GM19193 (cell line): ENCODE results near the gene ROPN1L.

Experiments
- POLR2A ChIP-seq: IDR thresholded peaks from 4 replicates; pipeline ENCODE4 v1.6.1; 2011; ENCODE audit not compliant: insufficient read depth, insufficient read length; ENCODE audit errors: extremely low read depth

ROPN1L gene

DNA sequence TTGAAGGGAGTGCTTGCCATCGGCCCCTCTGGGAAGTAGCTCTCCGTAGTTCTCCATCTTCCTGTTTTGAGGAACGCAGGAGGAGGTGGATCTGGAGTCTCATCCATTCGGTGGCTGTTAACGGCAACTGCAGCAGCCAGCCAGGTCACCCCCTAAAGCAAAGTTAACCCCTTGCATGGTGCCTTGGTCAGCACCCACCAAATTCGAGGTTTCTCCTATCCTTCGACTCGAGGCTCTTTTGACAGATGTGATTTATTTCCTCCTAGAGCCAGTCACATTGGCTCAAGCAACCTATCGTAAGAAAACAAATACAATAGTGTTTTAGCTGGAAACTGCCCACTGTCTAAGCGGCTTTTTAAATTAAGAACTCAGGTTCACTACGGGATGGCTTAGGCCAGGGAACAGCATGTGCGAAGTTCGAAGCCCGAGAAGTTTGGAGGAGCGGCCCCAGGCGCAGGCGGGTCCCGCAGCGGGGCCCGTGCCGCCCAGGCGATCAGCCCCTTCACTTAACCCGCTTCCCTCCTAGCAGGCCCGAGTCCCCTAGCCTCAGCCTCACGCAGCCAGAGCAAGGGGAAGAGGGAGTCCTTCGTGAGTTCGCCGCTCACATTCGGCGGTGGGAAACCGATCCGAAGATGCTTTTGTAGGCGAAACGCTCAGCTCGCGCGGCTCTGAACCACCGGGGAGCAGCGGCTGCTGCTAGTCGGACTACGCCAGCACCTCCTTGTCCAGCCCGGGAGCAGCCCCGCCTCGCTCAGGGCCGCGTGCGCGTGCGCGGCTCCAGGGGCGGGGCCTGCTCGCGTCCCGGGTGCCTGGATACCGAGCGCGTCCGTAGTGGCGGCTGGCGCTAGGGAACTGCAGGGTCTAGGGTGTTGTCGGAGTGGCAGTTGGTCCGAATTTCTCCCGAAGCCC lies at the start of gene ROPN1L:
Gene ROPN1L, plus strand, starts transcription at position 797 of the 909 bp plus-strand sequence. CDS start 289 bp downstream, outside the sequence.
- TF ChIP-seq POLR2A = peak; percentile 47

DNA sequence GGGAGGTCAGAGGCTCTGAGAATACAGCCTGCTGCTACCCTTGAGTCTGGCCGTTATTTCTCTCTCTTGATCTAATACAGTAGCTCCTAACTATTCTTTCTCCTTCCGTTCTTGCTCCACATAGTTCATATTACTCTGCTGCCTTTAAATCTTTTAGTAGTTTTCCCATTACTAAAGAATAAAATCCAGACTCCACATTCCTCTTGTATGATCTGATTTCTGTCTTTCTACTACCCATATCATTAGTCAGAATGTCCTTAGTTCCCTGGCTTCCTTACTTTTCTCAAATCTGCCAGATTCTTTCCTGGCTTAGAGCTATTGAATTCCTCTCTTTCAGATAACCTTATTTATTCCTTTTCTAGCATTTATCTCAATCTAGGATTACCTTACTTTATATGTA lies 48.2 kb upstream of the ROPN1L start:
- TF ChIP-seq POLR2A = no peak

DNA sequence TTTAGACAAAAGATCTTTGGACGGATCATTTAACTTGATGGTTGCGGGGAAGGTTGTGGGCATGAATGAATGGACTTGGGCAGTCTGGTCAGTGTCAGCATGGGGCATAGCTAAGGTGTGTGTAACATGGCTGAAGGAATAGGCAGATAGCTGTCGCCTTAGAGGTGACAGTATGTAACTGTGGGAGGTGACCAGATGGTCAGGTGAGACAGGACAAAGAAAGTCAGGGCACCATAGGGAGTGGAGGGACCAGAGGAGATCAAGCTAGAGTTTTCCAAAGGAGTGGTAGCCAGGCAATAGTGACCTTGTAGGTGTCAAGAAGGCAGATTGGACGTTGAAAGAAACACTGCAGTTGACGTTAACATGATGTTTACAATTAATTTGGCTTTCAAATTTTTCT lies 45.1 kb upstream of the ROPN1L start:
- TF ChIP-seq POLR2A = no peak

DNA sequence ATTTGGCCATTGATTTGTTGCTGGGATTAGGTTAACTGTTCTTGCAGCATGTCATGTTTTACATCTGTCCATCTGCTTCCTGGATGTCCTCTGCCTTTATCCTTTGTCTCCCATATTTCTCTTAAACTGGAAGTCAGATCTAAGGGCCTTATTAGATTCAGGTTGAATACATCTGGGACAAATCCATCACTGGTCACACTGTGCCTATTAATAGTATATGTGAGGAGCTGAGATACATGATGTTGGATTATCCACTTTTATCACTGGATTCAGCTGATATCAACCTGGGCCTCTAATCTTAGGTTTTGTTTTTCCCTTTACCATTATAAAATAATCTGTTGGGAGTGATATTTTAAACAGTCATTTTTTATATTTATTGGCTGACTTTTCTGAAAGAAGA lies 41.8 kb upstream of the ROPN1L start:
- no peak for TF ChIP-seq POLR2A

DNA sequence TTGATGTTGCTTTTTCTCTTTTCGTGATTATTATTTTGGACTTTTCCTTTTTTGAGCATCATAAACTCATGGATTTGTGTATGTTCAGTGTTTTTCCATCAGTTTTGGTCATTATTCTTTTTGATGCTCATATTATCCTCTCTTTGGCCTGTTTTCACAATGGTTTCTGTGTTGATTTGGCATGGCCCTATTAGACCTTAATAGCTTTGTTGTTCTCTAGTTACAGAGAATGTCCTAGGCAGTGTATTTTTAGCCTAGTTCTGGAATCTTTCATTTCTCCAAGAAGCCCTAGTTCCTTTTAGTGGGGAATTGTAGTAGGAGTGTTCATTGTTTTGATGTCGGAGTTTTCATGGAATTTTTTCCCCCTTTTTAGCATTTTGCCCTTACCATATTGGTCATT lies 41.3 kb upstream of the ROPN1L start:
- TF ChIP-seq POLR2A = no peak

DNA sequence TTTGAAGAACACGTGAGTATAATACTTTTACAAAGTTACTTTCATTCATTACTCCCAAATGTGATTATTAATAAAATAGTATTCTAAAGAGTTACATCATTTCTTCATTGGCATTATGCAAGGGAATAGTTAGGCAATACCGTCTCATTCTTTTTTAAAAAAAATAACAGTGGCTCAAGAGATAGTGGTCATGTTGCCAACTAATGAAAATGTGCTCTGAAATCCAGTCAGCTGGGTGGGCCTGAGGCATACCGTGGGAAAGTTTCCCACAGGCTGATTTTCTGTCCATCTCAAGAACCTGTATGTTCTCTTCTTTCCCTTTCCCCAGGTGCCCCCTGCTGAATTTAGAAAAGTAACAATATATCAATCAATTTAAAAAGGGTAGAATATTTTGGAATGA lies 40.8 kb upstream of the ROPN1L start:
- TF ChIP-seq POLR2A = no peak

DNA sequence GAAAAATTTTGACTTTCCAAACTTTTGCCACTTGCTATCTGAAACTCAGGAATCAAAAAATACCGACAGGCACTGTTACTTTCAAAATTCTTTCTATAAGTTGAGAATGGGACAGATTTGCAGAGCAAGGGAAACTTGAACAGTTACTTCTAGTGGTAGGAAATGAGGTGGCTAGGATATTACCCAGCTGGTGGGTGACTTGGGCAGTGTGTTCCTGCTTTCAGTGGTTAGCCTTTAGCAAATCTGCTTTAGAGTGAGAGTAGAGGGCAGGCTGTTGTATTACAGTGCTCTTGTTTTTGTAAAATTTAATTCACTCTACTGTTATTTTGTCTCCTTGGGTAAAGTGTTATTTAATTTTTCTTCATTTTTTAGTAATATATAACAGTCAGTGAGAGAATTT lies 40.2 kb upstream of the ROPN1L start:
- no peak for TF ChIP-seq POLR2A

DNA sequence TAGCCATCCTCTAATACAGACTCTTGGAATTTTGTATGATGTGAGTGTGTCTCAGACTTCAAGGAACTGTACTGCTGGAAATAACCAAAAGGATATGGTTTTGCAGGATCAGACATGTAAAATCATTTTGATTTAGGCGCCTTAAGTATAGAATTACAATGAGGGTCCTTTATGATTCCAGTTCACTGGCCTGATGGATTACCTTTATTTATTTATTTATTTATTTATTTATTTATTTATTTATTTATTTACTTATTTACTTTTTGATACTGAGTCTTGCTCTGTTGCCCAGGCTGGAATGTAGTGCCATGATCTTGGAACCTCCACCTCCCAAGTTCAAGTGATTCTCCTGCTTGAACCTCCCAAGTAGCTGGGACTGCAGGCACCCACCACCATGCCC lies 37.9 kb upstream of the ROPN1L start:
- no peak for TF ChIP-seq POLR2A

DNA sequence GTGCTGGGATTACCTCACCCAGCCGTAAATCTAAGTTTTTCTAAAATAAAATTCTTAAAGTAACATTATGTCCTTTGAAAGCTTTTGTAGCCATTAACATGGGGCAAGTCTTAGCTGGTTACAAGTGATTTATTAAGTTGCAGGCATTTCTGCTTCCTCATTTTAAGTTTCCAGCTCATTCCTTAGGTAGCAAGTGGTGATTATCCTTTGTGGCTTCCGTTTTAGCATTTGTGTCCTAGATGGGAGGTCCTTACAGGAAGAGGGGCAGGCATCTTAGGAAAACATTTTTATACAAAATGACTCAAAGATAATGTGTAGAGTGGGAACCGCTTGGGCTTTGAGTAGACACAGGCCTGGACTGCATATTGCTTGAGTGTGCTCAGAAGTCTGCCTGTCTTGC lies 35.0 kb upstream of the ROPN1L start:
- TF ChIP-seq POLR2A = no peak

DNA sequence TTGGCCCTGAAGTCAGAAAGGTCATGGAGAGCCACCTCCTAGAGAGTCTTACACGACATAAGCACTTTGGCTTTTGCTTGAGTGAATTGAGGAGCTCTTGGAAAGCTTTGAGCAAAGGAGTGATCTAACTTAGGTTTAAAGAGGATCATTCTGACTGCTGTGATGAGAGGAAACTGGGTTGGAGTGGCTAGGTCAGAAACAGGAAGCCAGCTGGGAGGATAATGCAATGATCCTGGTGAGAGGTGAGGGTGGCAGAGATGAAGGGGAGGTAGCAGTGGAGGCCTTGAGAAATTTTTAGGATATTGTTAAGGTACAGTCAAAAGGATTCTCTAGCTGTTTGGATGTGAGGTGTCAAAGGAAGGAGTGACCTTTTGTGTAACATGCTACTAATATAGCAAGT lies 32.2 kb upstream of the ROPN1L start:
- no peak for TF ChIP-seq POLR2A

DNA sequence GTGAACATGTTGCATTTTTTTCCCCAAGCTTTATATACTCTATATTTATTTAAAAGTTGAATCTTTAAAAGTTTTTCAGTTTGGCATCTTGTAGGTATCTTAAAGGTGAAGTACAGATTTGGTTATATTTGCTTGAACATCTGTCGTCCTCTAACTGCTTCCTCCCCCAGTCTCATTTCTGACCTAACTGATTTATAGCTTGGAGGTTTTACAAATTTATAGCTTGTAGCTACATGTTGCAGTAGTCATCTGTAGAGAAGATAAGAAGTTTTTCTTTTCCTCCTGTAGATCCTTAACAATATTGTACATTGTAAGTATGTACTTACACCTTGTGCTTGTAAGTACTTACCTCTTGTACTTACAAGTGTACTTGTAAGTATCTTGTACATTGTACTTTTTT lies 31.0 kb upstream of the ROPN1L start:
- no peak for TF ChIP-seq POLR2A

DNA sequence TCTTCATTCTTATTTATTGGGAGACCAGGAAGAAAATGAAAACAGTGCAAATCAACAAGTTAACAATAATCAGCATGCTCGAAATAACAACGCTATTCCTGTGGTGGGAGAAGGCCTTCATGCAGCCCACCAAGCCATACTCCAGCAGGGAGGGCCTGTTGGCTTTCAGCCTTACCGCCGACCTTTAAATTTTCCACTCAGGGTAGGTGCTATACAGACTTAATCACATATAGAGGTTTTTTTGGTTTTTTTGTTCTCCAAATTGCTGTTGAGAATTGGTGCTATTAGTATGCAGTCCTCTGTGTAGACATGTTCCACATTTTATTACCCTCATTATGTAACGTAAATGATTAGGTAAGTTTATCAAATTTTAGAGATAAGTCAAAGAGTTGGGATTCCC lies 30.3 kb upstream of the ROPN1L start:
- TF ChIP-seq POLR2A = no peak

DNA sequence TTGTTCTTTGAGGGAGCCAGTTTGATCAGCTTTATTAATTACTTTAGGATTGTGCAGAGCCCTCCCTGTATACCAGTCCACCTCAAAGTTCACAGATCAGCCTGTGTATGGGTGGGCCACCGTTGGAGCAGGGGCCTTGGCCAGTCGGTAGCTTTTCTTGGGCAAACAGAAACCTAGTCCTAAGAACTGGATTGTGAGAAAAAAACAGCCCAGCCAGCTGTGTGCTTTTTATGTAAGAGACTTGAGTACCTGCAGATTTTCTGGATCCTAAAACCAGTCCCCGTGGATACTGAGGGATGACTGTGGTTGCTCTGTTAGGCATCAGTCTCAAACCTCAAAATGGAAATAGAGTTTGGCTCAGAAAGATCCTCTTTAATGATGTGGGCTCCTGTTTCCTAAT lies 24.8 kb upstream of the ROPN1L start:
- TF ChIP-seq POLR2A = no peak

DNA sequence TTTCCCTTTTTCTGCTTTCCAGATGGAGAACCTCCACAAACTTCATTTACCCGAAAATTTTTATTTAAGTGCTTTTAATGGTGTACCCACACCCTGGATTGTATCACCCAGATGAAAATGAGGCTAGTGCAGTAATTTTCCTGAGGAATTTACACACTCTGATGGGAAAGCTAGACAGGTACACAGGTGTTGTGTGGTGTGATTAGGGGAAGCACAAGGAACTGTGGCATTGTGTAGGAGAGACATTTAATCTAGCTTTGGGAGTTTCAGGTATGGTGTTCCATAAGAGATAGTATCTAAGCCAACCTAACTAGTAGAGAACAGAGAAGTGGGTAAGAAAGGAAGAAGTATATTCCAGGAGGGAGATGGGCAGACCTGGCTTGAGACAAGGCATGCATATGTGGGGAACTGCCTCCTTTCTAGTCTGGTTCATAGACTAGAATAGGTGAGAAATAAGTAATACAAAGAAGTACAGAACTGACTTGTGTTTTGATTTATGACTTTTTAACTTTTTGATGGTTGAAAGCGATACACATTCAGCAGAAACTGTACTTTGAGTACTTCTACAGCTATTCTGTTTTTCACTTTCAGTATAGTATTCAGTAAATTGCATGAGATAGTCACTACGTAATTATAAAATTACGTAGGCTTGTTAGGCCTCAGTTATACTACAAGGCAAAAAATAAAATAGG lies 22.9 kb upstream of the ROPN1L start:
- TF ChIP-seq POLR2A = no peak

DNA sequence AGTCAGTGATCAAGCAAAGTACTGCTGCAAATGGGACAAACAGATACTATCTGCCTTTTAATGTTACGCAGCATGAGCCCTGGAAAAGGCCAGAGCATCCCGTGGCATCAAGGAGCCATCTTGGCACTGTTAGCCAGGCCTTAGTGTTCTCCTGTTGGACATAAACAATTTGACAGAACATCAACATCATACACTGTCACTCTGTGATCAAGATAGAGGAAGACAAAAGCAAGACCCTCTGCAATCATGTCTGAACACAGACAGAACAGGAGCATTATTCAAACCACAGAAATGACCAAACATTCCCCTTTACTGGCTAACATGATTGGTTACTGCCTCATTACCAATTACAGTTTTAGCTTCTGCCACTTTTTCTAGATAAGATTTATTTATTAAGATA lies 21.2 kb upstream of the ROPN1L start:
- TF ChIP-seq POLR2A = no peak

DNA sequence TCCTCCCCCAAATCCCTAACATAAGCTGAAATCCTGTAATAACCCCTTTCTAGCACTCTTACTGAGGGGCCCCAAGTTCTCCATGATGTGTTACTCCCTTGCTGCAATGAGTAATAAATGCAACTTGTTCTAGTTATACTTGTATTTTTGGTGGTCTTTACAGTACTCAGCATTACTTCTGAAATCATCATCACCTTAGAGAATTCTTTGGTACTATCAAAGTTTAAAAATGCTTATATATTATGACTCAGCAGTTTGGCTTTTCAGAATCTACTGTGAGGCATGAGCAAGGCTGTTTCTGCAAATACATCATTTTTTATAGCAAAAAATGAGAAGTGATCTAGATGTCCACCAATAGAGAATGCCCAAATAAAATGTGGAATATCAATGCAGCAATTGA lies 20.7 kb upstream of the ROPN1L start:
- TF ChIP-seq POLR2A = no peak
